GM18517 (cell line): ENCODE results near the gene KRT33B.

Source experiments
- ATAC-seq: cut with Tn5 transposase; IDR thresholded peaks from one replicate; pipeline ENCODE4 v1.9.1; 2021; ENCODE audit warnings: mild to moderate bottlenecking, moderate library complexity; ENCODE audit not compliant: unreplicated experiment

Gene KRT33B

GRCh38 chr17:41326173-41327145 is 43.2 kb downstream of the KRT33B start:
- ATAC-seq, result no peak

- no peak for ATAC-seq
Measured at GRCh38 chr17:41325611-41326010, 44.0 kb downstream of the KRT33B start.

GRCh38 chr17:41325126-41325525 is 44.5 kb downstream of the KRT33B start:
- ATAC-seq, result no peak

GRCh38 chr17:41324180-41325075 is 45.2 kb downstream of the KRT33B start:
- ATAC-seq, result no peak

- no peak for ATAC-seq
Measured at GRCh38 chr17:41322903-41323895, 46.4 kb downstream of the KRT33B start.

- ATAC-seq, result no peak
Measured at GRCh38 chr17:41322094-41322902, 47.3 kb downstream of the KRT33B start.

GRCh38 chr17:41318231-41318630 is 51.4 kb downstream of the KRT33B start:
- no peak for ATAC-seq

- ATAC-seq, result no peak
Measured at GRCh38 chr17:41315814-41316445, 53.7 kb downstream of the KRT33B start.

- no peak for ATAC-seq
Measured at GRCh38 chr17:41315204-41315794, 54.3 kb downstream of the KRT33B start, which contains the start of gene KRTAP17-1. Gene KRTAP17-1, minus strand, starts transcription at chr17:41315710. Its CDS starts 60 bp downstream, at chr17:41315650.
